ENCODE data around the gene TEX29. TPM values are rescaled to one million over a fixed set of nuclear protein-coding genes. Genes with fewer than 3 reads are reported as not detected.

Gene TEX29
- total and polyA plus RNA-seq, 2 of the 4 experiments (the other 2 are of a cell fraction) = 0.46 TPM; not detected in 1

GRCh38 chr13:111338841-111339240, 18.4 kb downstream of the TEX29 start:
- no TSS peak for BruUV-seq (replicated peaks)
- no peak overlapping the region for H4K5ac ChIP-seq (ENCODE audit: low read depth, low read length)
- H2BK20ac ChIP-seq (ENCODE audit: low read depth, low read length) = no peak overlapping the region
- H2AK5ac ChIP-seq (ENCODE audit: low read depth, low read length) = no peak overlapping the region
- ChIA-PET POLR2A (ENCODE audit: unreplicated experiment) (no interaction called here), CTCF (no interaction called here)
- peaks cover 4% of the 10 kb centered on the region; the same call in 1 of the 2 replicates for H3K9me1 ChIP-seq (ENCODE audit: insufficient read depth, low read length)
- H4K8ac ChIP-seq (ENCODE audit: low read depth in 2 of 2, low read length in 2 of 2) = no peak overlapping the region
- no peak overlapping the region for H2BK120ac ChIP-seq (ENCODE audit: low read depth, low read length)
- H3K79me1 ChIP-seq (ENCODE audit: low read depth in 1 of 2, low read length in 2 of 2) = no peaks in the 10 kb centered on the region
- no peak overlapping the region for H4K91ac ChIP-seq (ENCODE audit: insufficient read depth, low read depth, low read length)
- H3K4me2 ChIP-seq (ENCODE audit: low read depth, low read length) = no peak overlapping the region
- H3K4me1 ChIP-seq (ENCODE audit: control insufficient read depth, insufficient read depth, low read length) = peaks cover 8% of the 10 kb centered on the region
- dilution Hi-C loops (cut with HindIII; ENCODE audit: low sequenced_read_pairs, unreplicated experiment) = no loop called here
- no peak overlapping the region for H3K4me3 ChIP-seq (ENCODE audit: insufficient read depth, low read depth, low read length)
- H3K4ac ChIP-seq (ENCODE audit: low read depth, low read length) = no peak overlapping the region
- 80% methylated on average over 1 of the region's 11 CpGs; no CpG with 5 or more reads in 1 of the 2 experiments for WGBS, 2 experiments (ENCODE audit: extremely low coverage in 2 of 2, insufficient read length in 1 of 2)
- no peak overlapping the region for H2AK9ac ChIP-seq (replicated peaks; ENCODE audit: low read depth, low read length, poor library complexity)
- H3K18ac ChIP-seq (ENCODE audit: low read depth, low read length) = no peak overlapping the region
- no peak overlapping the region for H2AFZ ChIP-seq (replicated peaks; ENCODE audit: low read length, poor library complexity)
- H3K56ac ChIP-seq (ENCODE audit: extremely low read depth, insufficient read depth, low read length) = no peak overlapping the region
- peaks cover 3% of the 10 kb centered on the region for H3K9me3 ChIP-seq (ENCODE audit: control insufficient read depth, insufficient read depth, low read length)
- H2BK5ac ChIP-seq (ENCODE audit: low read depth, low read length, poor library complexity, severe bottlenecking) = no peak overlapping the region
- in situ Hi-C loops (cut with MboI; ENCODE audit: low sequenced_read_pairs) = no loop called here
- ATAC-seq (ENCODE audit: low read depth) = no peak
- no peak overlapping the region for H3K23ac ChIP-seq (ENCODE audit: low read depth, low read length)
- H2BK15ac ChIP-seq (ENCODE audit: low read depth, low read length) = no peak overlapping the region
- no peaks in the 10 kb centered on the region for H3K36me3 ChIP-seq (ENCODE audit: control insufficient read depth, insufficient read depth, low read length)
- intact Hi-C loops (cut with micrococcal nuclease) = no loop called here
- 0 out of 2 replicates have a peak, but pooled peaks cover 2% of the 10 kb centered on the region for H3K27me3 ChIP-seq (ENCODE audit: control insufficient read depth, insufficient read depth, low read length)
- no peaks in the 10 kb centered on the region for H4K20me1 ChIP-seq (ENCODE audit: insufficient read depth, low read length)
- no peak for DNase-seq
- no peak for TF ChIP-seq RFX5 (IDR thresholded peaks at IDR 0.05; ENCODE audit: low read depth, low read length)
- no peak for TF ChIP-seq USF2 (IDR thresholded peaks at IDR 0.05; ENCODE audit: low read depth, low read length)
- no peak for TF ChIP-seq CEBPB (IDR thresholded peaks at IDR 0.05; ENCODE audit: low read depth, low read length)
- no peak for TF ChIP-seq ELK1 (IDR thresholded peaks at IDR 0.05; ENCODE audit: borderline replicate concordance, low read depth, low read length)
- no peak for TF ChIP-seq NFE2L2 (IDR thresholded peaks at IDR 0.05; ENCODE audit: low read depth, low read length)
- TF ChIP-seq FOS (IDR thresholded peaks at IDR 0.05; ENCODE audit: low read depth, low read length) = no peak
- no peak for TF ChIP-seq BHLHE40 (IDR thresholded peaks at IDR 0.05; ENCODE audit: low read depth, low read length)
- H3K14ac ChIP-seq (replicated peaks; ENCODE audit: low read depth, low read length) = no peak overlapping the region
- H3K9ac ChIP-seq (ENCODE audit: low read depth, low read length) = no peak overlapping the region
- no peak overlapping the region for H3K27ac ChIP-seq (ENCODE audit: insufficient read depth, low read length)

Data from IMR-90 (cell line).